Omental fat pad (tissue), 4 donors: ENCODE data around the gene TEX29. TPM values are rescaled to one million over a fixed set of nuclear protein-coding genes. Genes with fewer than 3 reads are reported as not detected.

Experiments
- ATAC-seq: fragments of 150-250 bp; one replicate; pipeline ENCODE4 v1.9.1; 2016; ENCODE audit warnings: mild to moderate bottlenecking, moderate library complexity; ENCODE audit not compliant: low FRiP score
- DNase-seq: peaks from one replicate; pipeline ENCODE4 v3.0.0-alpha.2; 2019; ENCODE audit warnings: low spot score
- total RNA-seq, 4 donors: library from RNA; depleted of rRNA; stranded (reverse); fragments of >200 nt; gene quantifications; one replicate each; pipeline ENCODE4 v1.1.0, GENCODE V29; 2016
- TF ChIP-seq, protein P1 (sequence below), 3 donors: fragments of 450-650 bp; IDR thresholded peaks; one replicate each; pipeline ENCODE4 v1.5.1; 2016 to 2017; ENCODE audit warnings: antibody characterized with exemption in 3 of 3, mild to moderate bottlenecking in 3 of 3, moderate library complexity in 2 of 3

Gene TEX29
- total RNA-seq, 4 donors from 2014 or later = 0.94 TPM; not detected in 3

DNA sequence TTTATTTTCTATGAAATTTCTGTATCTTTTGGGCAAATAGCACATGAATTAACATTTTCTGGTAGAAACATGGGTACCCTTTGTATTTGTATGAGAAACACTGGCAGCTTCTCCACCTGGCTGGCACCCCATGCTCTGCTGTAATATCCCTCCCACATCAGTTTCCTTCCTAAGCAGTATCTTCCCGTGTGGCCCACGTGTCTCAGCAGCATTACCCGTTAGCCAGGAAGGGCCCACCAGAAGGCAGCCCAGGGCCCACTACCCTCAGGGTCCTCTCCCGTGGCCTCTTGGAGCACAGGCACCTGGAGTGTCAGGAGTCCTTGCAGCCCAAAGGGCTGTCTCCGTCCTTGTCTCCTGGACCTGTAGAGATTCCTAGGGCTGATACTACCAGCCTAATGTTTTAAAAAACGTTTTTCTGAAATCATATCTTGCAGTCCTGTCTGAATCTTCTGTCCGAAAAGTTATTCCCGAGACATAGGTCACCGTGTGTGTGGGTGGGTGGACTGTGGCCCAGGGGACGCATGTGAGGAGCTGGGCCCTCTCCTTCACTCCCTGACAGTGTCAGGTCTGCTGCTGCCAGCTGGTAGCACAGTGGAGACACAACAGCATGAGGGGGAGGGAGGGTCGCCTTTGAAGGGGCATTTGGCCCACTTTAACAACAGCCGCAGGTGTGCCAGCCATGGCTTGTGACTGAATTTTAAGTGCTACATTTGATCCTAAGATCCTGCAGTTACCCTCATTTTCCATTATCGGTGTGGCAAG lies 22.0 kb upstream of the TEX29 start:
- ATAC-seq (no peak), DNase-seq (no peak)
- TF ChIP-seq, protein P1, sequence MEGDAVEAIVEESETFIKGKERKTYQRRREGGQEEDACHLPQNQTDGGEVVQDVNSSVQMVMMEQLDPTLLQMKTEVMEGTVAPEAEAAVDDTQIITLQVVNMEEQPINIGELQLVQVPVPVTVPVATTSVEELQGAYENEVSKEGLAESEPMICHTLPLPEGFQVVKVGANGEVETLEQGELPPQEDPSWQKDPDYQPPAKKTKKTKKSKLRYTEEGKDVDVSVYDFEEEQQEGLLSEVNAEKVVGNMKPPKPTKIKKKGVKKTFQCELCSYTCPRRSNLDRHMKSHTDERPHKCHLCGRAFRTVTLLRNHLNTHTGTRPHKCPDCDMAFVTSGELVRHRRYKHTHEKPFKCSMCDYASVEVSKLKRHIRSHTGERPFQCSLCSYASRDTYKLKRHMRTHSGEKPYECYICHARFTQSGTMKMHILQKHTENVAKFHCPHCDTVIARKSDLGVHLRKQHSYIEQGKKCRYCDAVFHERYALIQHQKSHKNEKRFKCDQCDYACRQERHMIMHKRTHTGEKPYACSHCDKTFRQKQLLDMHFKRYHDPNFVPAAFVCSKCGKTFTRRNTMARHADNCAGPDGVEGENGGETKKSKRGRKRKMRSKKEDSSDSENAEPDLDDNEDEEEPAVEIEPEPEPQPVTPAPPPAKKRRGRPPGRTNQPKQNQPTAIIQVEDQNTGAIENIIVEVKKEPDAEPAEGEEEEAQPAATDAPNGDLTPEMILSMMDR (IDR thresholded peaks at IDR 0.05) = no peak

- DNase-seq = no peak
- TF ChIP-seq, protein P1 (IDR thresholded peaks at IDR 0.05) = no peak
- ATAC-seq = no peak
Measured at GRCh38 chr13:111302045-111302726, 18.3 kb upstream of the TEX29 start.

DNA sequence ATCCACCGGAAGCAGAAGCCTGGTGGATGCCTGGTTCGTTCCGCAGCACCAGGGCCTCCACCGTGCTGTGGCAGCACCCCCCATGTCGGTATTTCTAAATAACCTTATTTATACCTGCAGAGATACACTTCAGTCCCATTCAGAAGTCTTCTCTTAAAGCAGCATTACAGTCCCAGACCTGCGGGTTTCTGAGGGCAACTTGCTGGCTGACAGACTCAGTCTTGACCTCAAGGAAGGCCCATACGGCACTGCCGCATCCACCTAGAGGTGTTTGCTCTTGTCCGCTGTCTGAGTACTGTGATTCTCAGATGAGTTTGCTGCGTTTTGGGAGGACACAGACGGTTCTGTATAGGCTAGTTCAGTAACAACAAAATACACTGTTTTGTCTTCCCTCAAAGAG lies 16.9 kb upstream of the TEX29 start:
- DNase-seq (no peak), ATAC-seq (no peak)
- TF ChIP-seq, protein P1 (IDR thresholded peaks at IDR 0.05) = no peak

GRCh38 chr13:111304041-111304544 lies 16.3 kb upstream of the TEX29 start:
- TF ChIP-seq, protein P1 (IDR thresholded peaks at IDR 0.05) = no peak
- ATAC-seq (no peak), DNase-seq (no peak)

- ATAC-seq = no peak
- TF ChIP-seq, protein P1 (IDR thresholded peaks at IDR 0.05) = no peak
- no peak for DNase-seq
Measured at GRCh38 chr13:111304603-111305289, 15.7 kb upstream of the TEX29 start.

- no peak for DNase-seq
- TF ChIP-seq, protein P1 (IDR thresholded peaks at IDR 0.05) = no peak
- ATAC-seq = no peak
Measured at GRCh38 chr13:111312944-111313590, 7.4 kb upstream of the TEX29 start.
